AG20443 (cell line): ENCODE measurements around the gene TACC3.

Experiments
- DNase-seq: peaks from one replicate; pipeline ENCODE4 v3.0.0; 2012; ENCODE audit warnings: low spot score, mixed read lengths

Gene TACC3

GRCh38 chr4:1776521-1777161 lies 55.3 kb downstream of the TACC3 start:
- no peak for DNase-seq

GRCh38 chr4:1777822-1778641 lies 56.7 kb downstream of the TACC3 start:
- peak; percentile 81 for DNase-seq

- no peak for DNase-seq
Measured at GRCh38 chr4:1778642-1779392, 57.5 kb downstream of the TACC3 start.

GRCh38 chr4:1779588-1780382 lies 58.5 kb downstream of the TACC3 start:
- DNase-seq, result no peak

GRCh38 chr4:1780435-1780834 lies 59.1 kb downstream of the TACC3 start:
- DNase-seq, result no peak

- no peak for DNase-seq
Measured at GRCh38 chr4:1783015-1783414, 61.7 kb downstream of the TACC3 start.

- DNase-seq, result no peak
Measured at GRCh38 chr4:1783970-1784369, 62.6 kb downstream of the TACC3 start.

- DNase-seq, result no peak
Measured at GRCh38 chr4:1784395-1784788, 63.1 kb downstream of the TACC3 start.

GRCh38 chr4:1784789-1785591 lies 63.7 kb downstream of the TACC3 start:
- no peak for DNase-seq

GRCh38 chr4:1785592-1785991 lies 64.3 kb downstream of the TACC3 start:
- no peak for DNase-seq

GRCh38 chr4:1786544-1787362 lies 65.4 kb downstream of the TACC3 start:
- no peak for DNase-seq

GRCh38 chr4:1787411-1788077 lies 66.2 kb downstream of the TACC3 start:
- DNase-seq, result no peak

- no peak for DNase-seq
Measured at GRCh38 chr4:1788254-1788973, 67.1 kb downstream of the TACC3 start.

GRCh38 chr4:1789552-1789951 lies 68.2 kb downstream of the TACC3 start:
- DNase-seq, result no peak

- no peak for DNase-seq
Measured at GRCh38 chr4:1790005-1790404, 68.7 kb downstream of the TACC3 start.

- no peak for DNase-seq
Measured at GRCh38 chr4:1792158-1792831, 71.0 kb downstream of the TACC3 start.

- DNase-seq, result peak; percentile 94
Measured at GRCh38 chr4:1792832-1793495, 71.6 kb downstream of the TACC3 start, which contains the start of gene FGFR3. Gene FGFR3 (plus strand): TSS chr4:1793293. CDS start chr4:1793935, 642 bp downstream.

GRCh38 chr4:1793496-1793840 lies 72.1 kb downstream of the TACC3 start:
- peak; percentile 70 for DNase-seq
